Measurements from ENCODE around the gene C1QTNF1.
A peak's percentile ranks its signal among the peaks of the same experiment; 100 is the strongest.

Gene C1QTNF1

GRCh38 chr17:79023886-79024771 is at the start of gene C1QTNF1:
Gene C1QTNF1 (plus strand): TSS chr17:79024169. CDS start chr17:79043969, 19,800 bp downstream.
- no peak for DNase-seq

- DNase-seq = peak; percentile 42
These were observed 49.1 kb upstream of the C1QTNF1 start for GRCh38 chr17:78974635-78975591.

GRCh38 chr17:78976907-78977680 is 46.9 kb upstream of the C1QTNF1 start:
- no peak for DNase-seq

GRCh38 chr17:78977681-78977943 is 46.4 kb upstream of the C1QTNF1 start:
- DNase-seq = no peak

- DNase-seq = no peak
These were observed 45.7 kb upstream of the C1QTNF1 start for GRCh38 chr17:78977997-78978973.

GRCh38 chr17:78979780-78980623 is 44.0 kb upstream of the C1QTNF1 start, which contains the start of gene LGALS3BP:
Gene LGALS3BP (minus strand): TSS chr17:78979923. CDS start chr17:78977191, 2,732 bp downstream.
- peak; percentile 37 for DNase-seq

- DNase-seq = no peak
These were observed 43.4 kb upstream of the C1QTNF1 start for GRCh38 chr17:78980624-78980972.

- DNase-seq = no peak
These were observed 42.7 kb upstream of the C1QTNF1 start for GRCh38 chr17:78981010-78981888.

- DNase-seq = no peak
These were observed 38.6 kb upstream of the C1QTNF1 start for GRCh38 chr17:78985395-78985794.

GRCh38 chr17:78986048-78986648 is 37.8 kb upstream of the C1QTNF1 start:
- peak; percentile 18 for DNase-seq

GRCh38 chr17:78986649-78987328 is 37.2 kb upstream of the C1QTNF1 start:
- DNase-seq = no peak

GRCh38 chr17:78988152-78988551 is 35.8 kb upstream of the C1QTNF1 start:
- DNase-seq = no peak

- no peak for DNase-seq
These were observed 33.5 kb upstream of the C1QTNF1 start for GRCh38 chr17:78990349-78991016.

- DNase-seq = no peak
These were observed 32.8 kb upstream of the C1QTNF1 start for GRCh38 chr17:78991017-78991738.

GRCh38 chr17:78991906-78992532 is 31.9 kb upstream of the C1QTNF1 start:
- DNase-seq = no peak

- DNase-seq = no peak
These were observed 31.3 kb upstream of the C1QTNF1 start for GRCh38 chr17:78992542-78993212.

Measured in activated CD4-positive, alpha-beta T cell treated with anti-CD3 and anti-CD28 coated beads, Interleukin-2, Interleukin-6, amounts not matched to agents 100 ng/mL and 50 ng/mL, durations not matched to agents 16 hours and 8 hours (primary cell).